H54 (cell line): Measurements from ENCODE around the gene MCTP1.
A peak's percentile ranks its signal among the peaks of the same experiment; 100 is the strongest.

Experiments
- DNase-seq: peaks from one replicate; pipeline ENCODE4 v3.0.0; 2011; ENCODE audit warnings: low spot score, mixed read lengths; ENCODE audit not compliant: insufficient read length
- FAIRE-seq: peaks from 3 replicates; lab custom pipeline; 2011; peaks lifted over from hg19 to GRCh38; lab: Jason Lieb, UNC
- POLR2A ChIP-seq: IDR thresholded peaks from 2 replicates; pipeline ENCODE4 v1.6.1; 2011; ENCODE audit warnings: low read depth, mild to moderate bottlenecking, low read length

The MCTP1 gene

DNA sequence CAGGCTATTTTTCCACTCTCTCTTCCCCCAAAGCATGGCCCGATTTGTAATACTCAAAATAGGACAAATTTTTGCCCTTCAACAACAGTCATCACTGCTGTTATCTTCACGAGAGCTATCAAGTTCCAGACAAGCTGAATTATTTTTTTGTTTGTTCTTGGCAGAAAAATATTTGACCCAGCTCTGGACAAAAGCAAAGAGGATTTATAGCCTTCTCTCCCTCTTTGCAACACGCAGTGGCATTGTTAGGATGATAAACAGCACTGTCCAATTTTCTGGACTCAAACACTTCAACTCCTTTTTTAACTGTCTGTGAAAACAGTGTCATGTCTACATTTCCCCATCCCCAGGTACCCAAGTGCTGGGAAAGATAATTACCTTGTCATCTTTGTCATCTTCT, 506.2 kb downstream of the MCTP1 start:
- FAIRE-seq (no peak), DNase-seq (no peak)

DNA sequence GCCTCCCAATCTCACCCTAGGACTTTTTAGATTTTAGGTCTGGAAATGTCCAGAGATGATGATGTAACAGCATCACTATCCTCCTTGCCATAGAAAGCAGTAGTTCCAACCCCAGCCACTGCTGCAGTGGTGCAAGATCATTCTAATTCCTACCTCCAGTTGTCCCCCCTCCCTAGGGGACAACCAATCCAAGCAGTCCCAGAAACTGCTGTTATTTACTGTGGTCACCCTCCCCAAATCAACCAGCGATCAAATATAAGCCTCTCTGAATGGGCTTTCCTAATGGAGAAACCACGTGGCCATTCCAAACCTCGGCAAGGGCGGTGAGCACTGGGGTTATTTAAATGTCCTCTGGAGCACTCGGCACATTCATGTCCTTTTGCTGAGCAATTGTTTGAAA, 506.6 kb downstream of the MCTP1 start:
- TF ChIP-seq POLR2A = no peak
- FAIRE-seq (no peak), DNase-seq (no peak)

More for the DNA sequence above, 506.2 kb downstream of the MCTP1 start:
- TF ChIP-seq POLR2A = no peak

DNA sequence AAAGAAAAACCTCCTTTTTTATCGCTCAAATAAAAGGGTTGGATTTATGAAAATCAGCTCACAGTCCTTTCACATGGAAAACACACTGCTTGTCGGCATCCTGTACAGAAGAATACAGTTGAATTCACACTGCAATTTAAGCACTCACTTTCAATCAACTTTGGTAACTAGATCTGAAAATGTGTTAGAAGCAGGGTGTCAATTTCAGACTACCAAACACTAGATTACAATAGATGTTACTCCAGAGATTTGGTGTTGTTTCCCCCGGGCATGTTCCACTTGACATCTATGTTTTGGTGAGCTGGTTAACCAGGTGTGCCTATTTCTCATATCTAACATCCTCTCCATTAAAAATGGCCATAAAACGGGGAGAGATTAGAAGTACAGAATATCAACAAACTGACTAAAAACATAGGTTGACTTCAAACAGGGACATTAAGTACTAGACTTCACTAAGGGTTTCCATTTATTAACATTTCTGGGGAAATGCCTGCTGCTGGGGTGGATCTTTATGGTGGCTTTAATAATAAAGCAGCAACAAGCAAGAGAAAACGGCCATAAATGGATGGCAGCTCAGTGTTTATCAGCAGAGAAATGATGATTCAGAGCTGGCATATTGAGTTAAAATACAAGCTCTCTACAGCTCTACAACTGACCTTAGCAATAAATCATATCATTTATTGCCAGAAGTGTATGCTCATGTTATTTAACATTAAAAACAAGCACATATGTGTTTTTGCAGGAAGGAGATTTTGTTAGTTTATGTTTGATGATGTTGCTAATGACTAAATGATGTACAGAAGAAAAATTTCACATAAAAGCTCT, 507.6 kb downstream of the MCTP1 start:
- TF ChIP-seq POLR2A = no peak
- DNase-seq (no peak), FAIRE-seq (peak; percentile 11)

DNA sequence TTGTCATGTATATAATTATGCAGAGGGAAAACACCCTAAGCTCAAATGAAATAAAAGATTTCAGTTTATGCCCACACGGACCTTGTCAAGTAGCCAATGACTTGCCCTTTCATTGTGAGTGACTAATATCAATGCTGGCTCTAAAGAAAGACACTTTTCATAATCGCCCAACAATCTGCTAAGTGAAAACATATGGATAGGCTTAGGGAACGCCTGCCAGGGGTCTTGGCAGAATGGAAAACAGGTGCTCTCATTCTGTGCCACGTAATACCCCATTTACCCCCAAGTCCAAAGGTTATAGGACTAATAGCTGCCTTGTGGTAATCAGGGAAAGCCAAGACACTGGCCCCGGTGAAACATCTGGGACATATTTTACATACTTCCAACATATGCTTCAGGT, 508.7 kb downstream of the MCTP1 start:
- DNase-seq = no peak
- TF ChIP-seq POLR2A = no peak
- no peak for FAIRE-seq

- no peak for TF ChIP-seq POLR2A
- DNase-seq = no peak
- FAIRE-seq = no peak
These were observed 509.8 kb downstream of the MCTP1 start for GRCh38 chr5:94775088-94775487.

DNA sequence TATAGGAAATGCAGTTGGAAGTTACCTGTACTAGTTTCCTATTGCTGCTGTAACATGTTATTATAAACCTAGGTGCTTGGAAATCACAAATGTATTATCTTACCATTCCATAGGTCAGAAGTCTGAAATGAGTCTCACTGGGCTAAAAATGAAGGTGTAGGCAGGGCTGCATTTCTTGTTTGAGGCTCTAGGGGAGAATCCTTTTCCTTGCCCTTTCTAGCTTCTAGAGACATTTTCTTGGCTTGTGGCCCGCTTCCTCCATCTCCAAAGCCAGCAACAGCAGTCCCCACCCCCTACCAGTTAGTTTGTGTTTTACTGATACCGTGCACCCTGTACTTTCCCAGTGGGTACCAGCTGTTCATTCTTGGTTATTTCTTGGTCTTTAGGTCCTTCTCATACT, 513.2 kb downstream of the MCTP1 start:
- no peak for FAIRE-seq
- no peak for TF ChIP-seq POLR2A
- no peak for DNase-seq

GRCh38 chr5:94769996-94770395, 514.9 kb downstream of the MCTP1 start:
- FAIRE-seq (no peak), DNase-seq (no peak)
- no peak for TF ChIP-seq POLR2A

DNA sequence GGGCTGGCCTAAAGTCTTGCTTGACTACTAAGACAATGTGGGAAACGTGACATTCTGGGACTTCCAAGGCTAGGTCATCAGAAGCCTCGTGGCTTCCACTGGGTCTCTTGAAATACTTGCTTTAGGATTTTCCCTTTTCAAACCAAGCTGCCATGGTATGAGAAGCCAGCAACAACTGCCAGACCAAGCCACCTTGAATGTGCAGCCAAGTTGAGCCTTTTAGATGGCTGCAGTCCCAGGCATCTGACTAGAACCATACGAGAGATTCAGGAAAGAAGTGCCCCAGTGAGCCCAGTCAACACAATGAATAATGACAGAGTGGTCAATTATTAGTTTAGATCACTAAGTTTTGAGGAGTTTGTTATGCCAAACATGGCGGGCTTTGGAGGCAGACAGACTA, 523.1 kb downstream of the MCTP1 start:
- DNase-seq (no peak), FAIRE-seq (no peak)
- TF ChIP-seq POLR2A = no peak

DNA sequence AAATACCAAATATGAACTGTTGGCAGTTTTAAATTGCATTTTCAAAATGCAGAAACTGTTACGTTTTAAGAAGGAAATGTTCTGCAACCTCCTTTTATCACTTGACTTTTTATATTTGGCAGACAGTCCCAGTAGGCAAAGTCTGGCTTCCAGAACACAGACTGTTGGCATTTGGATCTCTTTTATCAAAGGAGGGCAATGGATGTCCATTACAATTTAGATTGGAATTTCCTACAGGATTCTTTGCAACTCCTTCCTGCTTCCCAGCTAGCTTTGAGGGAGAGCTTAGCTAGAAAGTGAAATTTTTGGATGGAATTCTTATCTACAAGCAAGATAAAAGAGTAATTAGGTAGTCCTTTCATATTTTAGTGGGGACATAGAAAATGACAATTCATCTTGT, 523.8 kb downstream of the MCTP1 start:
- DNase-seq = no peak
- TF ChIP-seq POLR2A = no peak
- no peak for FAIRE-seq

DNA sequence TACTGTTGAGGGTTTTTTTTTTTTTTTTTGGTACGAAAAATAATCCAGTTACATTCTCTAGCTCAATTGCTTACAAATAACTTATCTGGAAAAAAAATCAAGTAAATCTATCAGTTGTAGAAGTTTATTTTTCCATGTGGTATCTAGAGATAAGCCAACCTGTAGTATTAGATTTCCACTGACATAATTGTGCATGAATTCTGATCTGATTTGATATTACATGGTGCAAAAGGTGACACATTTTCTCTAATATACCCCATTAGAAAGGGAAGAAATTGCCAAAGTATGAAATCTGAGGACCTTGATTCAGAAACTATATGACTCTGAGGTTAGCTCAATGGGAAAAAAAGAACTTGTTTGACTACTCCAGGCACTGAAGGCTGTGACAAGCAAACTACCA, 524.9 kb downstream of the MCTP1 start:
- FAIRE-seq = no peak
- DNase-seq = no peak

GRCh38 chr5:94759022-94759421, 525.9 kb downstream of the MCTP1 start:
- no peak for TF ChIP-seq POLR2A
- FAIRE-seq (no peak), DNase-seq (no peak)

More for the DNA sequence above, 524.9 kb downstream of the MCTP1 start:
- no peak for TF ChIP-seq POLR2A

DNA sequence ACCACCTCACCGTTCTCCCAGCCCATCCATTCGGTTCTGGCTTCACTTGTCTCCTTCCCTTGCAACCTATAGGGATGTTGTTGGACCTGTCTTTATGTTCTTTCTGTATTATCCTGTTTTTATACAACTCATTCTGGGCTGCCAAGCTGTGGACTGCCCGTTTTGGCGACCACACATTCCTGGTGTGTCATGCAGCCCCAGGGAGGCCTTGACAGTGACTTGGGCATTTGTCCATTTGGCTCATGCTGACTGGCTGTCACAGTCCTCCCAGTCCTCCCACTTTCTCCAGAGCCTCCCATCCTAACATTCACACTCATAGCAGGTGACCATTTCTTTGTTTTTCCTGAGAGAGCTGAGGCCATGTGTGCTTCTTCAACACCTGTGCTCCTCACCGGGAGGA, 530.1 kb downstream of the MCTP1 start:
- no peak for FAIRE-seq

DNA sequence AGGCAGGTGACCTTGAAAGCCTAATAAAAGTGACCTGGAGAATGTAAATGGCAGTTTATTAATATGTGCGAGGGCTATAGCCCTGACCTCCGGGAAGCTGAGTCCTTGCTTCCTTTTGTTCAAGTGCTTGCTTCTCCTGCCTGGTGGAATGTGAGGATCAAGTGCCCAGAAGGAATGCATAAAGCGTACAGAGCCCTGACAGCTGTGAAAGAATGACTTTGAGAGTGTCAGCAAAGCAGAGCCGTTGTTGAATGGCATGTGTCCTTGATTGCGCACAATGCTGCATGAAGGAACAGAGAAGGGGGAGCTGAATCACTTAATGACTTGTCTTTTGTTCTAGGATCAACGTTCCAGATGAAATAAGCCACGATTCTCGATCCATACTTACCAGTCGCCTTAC, 533.4 kb downstream of the MCTP1 start:
- FAIRE-seq (no peak), DNase-seq (no peak)

More for the DNA sequence above, 530.1 kb downstream of the MCTP1 start:
- no peak for DNase-seq
- TF ChIP-seq POLR2A = no peak

DNA sequence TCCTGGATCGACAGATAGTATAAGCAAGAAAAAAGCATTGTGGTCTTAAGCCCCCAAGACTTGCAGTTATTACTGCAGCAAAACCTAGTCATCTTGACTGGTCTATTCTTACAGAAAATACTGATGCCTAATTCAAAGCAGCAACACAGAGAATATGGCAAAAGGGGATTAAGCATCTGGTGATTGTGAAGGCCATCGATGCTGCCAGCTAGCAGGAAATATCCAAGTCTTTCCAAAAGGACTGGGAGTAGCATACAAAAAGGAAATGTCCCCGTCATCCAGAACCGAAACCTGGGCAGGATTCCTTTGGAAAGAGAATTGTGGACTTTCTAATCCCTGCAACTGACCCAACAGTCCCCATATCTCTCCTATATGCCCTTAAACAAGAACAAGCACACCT, 534.2 kb downstream of the MCTP1 start:
- FAIRE-seq (no peak), DNase-seq (no peak)
- no peak for TF ChIP-seq POLR2A

More for the DNA sequence above, 533.4 kb downstream of the MCTP1 start:
- no peak for TF ChIP-seq POLR2A

- DNase-seq (no peak), FAIRE-seq (no peak)
- TF ChIP-seq POLR2A = no peak
These were observed 535.9 kb downstream of the MCTP1 start for GRCh38 chr5:94749042-94749441.
